Neural progenitor cell (in vitro differentiated cells): ENCODE results near the gene MAP3K1. TPM values are rescaled to one million over a fixed set of nuclear protein-coding genes. Genes with fewer than 3 reads are reported as not detected.

Experiments used
- DNase-seq: peaks from one replicate; pipeline ENCODE4 v3.0.0-alpha.2; 2016; ENCODE audit warnings: low spot score
- H2AFZ ChIP-seq: fragments of 200-600 bp; sonication (generic); replicated peaks from 2 replicates; pipeline ENCODE4 v1.6.1; 2016; ENCODE audit warnings: antibody characterized with exemption
- H3F3A ChIP-seq: fragments of 200-600 bp; sonication (generic); 2 replicates; pipeline ENCODE4 v1.6.1; 2016; ENCODE audit warnings: antibody characterized with exemption, low read depth
- H3K27ac ChIP-seq: fragments of 200-600 bp; sonication (generic); 2 replicates; pipeline ENCODE4 v1.5.1; 2016; ENCODE audit warnings: mild to moderate bottlenecking
- H3K27me3 ChIP-seq: fragments of 200-600 bp; sonication (generic); 2 replicates; pipeline ENCODE4 v1.6.1; 2016; ENCODE audit warnings: mild to moderate bottlenecking, moderate library complexity
- H3K36me3 ChIP-seq: fragments of 200-600 bp; sonication (generic); 2 replicates; pipeline ENCODE4 v1.5.1; 2016
- H3K4me1 ChIP-seq: fragments of 200-600 bp; sonication (generic); 2 replicates; pipeline ENCODE4 v1.6.1; 2016; ENCODE audit warnings: mixed run types
- H3K4me2 ChIP-seq: fragments of 200-600 bp; sonication (generic); 2 replicates; pipeline ENCODE4 v1.6.1; 2016
- H3K4me3 ChIP-seq: fragments of 200-600 bp; sonication (generic); 2 replicates; pipeline ENCODE4 v1.5.1; 2016
- H3K79me2 ChIP-seq: fragments of 200-600 bp; sonication (generic); 2 replicates; pipeline ENCODE4 v1.6.1; 2016; ENCODE audit warnings: low read depth
- H3K9ac ChIP-seq: fragments of 200-600 bp; sonication (generic); 2 replicates; pipeline ENCODE4 v1.6.1; 2016
- H3K9me3 ChIP-seq: fragments of 200-600 bp; sonication (generic); 2 replicates; pipeline ENCODE4 v1.5.1; 2016; ENCODE audit warnings: low read depth
- H4K20me1 ChIP-seq: fragments of 200-600 bp; sonication (generic); 2 replicates; pipeline ENCODE4 v1.6.1; 2016; ENCODE audit warnings: low read depth
- H3K27ac Mint-ChIP-seq: 3 replicates; pipeline ENCODE4 v1.8.0; 2021; ENCODE audit warnings: mixed read lengths
- H3K27me3 Mint-ChIP-seq: 2 replicates; pipeline ENCODE4 v1.8.0; 2022; ENCODE audit warnings: low read depth, mild to moderate bottlenecking, inconsistent platforms, moderate library complexity, mixed read lengths; ENCODE audit not compliant: insufficient read depth
- H3K36me3 Mint-ChIP-seq: 3 replicates; pipeline ENCODE4 v1.8.0; 2021; ENCODE audit warnings: mixed read lengths
- H3K4me1 Mint-ChIP-seq: 3 replicates; pipeline ENCODE4 v1.8.0; 2021; ENCODE audit warnings: mixed read lengths
- H3K4me3 Mint-ChIP-seq: 3 replicates; pipeline ENCODE4 v1.8.0; 2021; ENCODE audit warnings: mild to moderate bottlenecking, moderate library complexity, mixed read lengths
- H3K9me3 Mint-ChIP-seq: 3 replicates; pipeline ENCODE4 v1.8.0; 2020; ENCODE audit warnings: mixed read lengths
- CTCF ChIP-seq: fragments of 200-600 bp; sonication (generic); IDR thresholded peaks from 2 replicates; pipeline ENCODE4 v1.5.1; 2017; ENCODE audit warnings: antibody characterized with exemption, mild to moderate bottlenecking
- EZH2 ChIP-seq: fragments of 200-600 bp; sonication (generic); IDR thresholded peaks from 2 replicates; pipeline ENCODE4 v1.6.1; 2017; ENCODE audit warnings: antibody characterized with exemption, mild to moderate bottlenecking, moderate library complexity
- EZH2phosphoT487 ChIP-seq: fragments of 200-600 bp; sonication (generic); IDR thresholded peaks from 2 replicates; pipeline ENCODE4 v1.6.1; 2017; ENCODE audit warnings: antibody characterized with exemption
- total RNA-seq: library from RNA; depleted of rRNA; stranded (reverse); fragments of >200 nt; gene quantifications from 2 replicates; pipeline ENCODE4 v1.2.3, GENCODE V29; 2015; ENCODE audit warnings: low replicate concordance

The MAP3K1 gene
- total RNA-seq, 1 donor from 2014 or later: 22.2 TPM

DNA sequence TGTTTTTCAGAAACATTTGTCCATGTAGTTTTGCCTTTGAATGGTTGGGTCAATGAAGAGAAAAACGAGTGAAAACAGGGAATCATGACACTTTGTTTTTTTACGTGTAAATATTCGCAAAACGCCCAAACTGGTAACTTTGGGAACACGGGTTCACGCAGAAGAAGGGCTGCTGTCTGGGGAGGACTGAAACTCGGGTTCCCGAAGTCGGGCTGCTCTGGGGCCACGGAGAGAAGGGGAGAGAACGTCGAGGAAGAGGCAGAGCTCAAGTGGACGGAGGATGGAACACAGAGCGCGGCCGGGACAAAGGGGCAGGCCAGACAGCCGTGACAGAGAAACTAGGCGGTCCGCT lies 93.6 kb downstream of the MAP3K1 start:
- Histone ChIP-seq H3F3A (peaks cover 13% of the 10 kb centered on the region), H3K4me2 (peak overlapping the region; percentile 84), H3K27me3 (no peaks in the 10 kb centered on the region), H3K9ac (peak overlapping the region; percentile 74), H3K4me3 (peak overlapping the region; percentile 59), H4K20me1 (no peaks in the 10 kb centered on the region), H3K36me3 (no peaks in the 10 kb centered on the region), H3K4me1 (peaks cover 13% of the 10 kb centered on the region), H2AFZ (peak overlapping the region; percentile 77), H3K79me2 (peaks cover 18% of the 10 kb centered on the region), H3K9me3 (no peaks in the 10 kb centered on the region), H3K27ac (peak overlapping the region; percentile 96)
- Mint-ChIP-seq H3K4me1 (peaks cover 24% of the 10 kb centered on the region), H3K4me3 (peak overlapping the region; percentile 90), H3K9me3 (peaks cover 4% of the 10 kb centered on the region), H3K36me3 (peaks cover 6% of the 10 kb centered on the region), H3K27ac (peak overlapping the region; percentile 99), H3K27me3 (no peaks in the 10 kb centered on the region)
- no peak for DNase-seq
- TF ChIP-seq EZH2phosphoT487: no peak
- TF ChIP-seq EZH2: no peak
- no peak for TF ChIP-seq CTCF

- H3K27me3 Mint-ChIP-seq: no peaks in the 10 kb centered on the region
- peaks cover 24% of the 10 kb centered on the region for H3K4me1 Mint-ChIP-seq
- peaks cover 4% of the 10 kb centered on the region for H3K9me3 Mint-ChIP-seq
- Histone ChIP-seq H3K9ac (peak within 1 kb of the TSS; percentile 74), H3K4me1 (peaks cover 13% of the 10 kb centered on the region), H3K36me3 (no peaks in the 10 kb centered on the region), H3K27me3 (no peaks in the 10 kb centered on the region), H3K4me2 (peak within 1 kb of the TSS; percentile 84), H3K9me3 (no peaks in the 10 kb centered on the region), H3K79me2 (peaks cover 18% of the 10 kb centered on the region), H3K4me3 (peak within 1 kb of the TSS; percentile 59), H3F3A (peaks cover 13% of the 10 kb centered on the region), H3K27ac (peak within 1 kb of the TSS; percentile 96), H2AFZ (peak within 1 kb of the TSS; percentile 77), H4K20me1 (no peaks in the 10 kb centered on the region)
- no peak for TF ChIP-seq EZH2phosphoT487
- no peak for TF ChIP-seq EZH2
- no peak for TF ChIP-seq CTCF
- H3K4me3 Mint-ChIP-seq: peak within 1 kb of the TSS; percentile 90
- peak within 1 kb of the TSS; percentile 99 for H3K27ac Mint-ChIP-seq
- DNase-seq: peak; percentile 100
- H3K36me3 Mint-ChIP-seq: peaks cover 6% of the 10 kb centered on the region
Observed at GRCh38 chr5:56909294-56910209, 94.2 kb downstream of the MAP3K1 start, which contains the start of gene SETD9. Gene SETD9, plus strand, starts transcription at chr5:56909596. Its CDS starts 50 bp downstream, at chr5:56909646.

- no peaks in the 10 kb centered on the region for H4K20me1 ChIP-seq
- TF ChIP-seq EZH2: no peak
- peak overlapping the region; percentile 72 for H3K27ac ChIP-seq
- peaks cover 4% of the 10 kb centered on the region for H3K36me3 ChIP-seq
- no peaks in the 10 kb centered on the region for H3K9me3 ChIP-seq
- H3K27me3 Mint-ChIP-seq: no peaks in the 10 kb centered on the region
- peak overlapping the region; percentile 84 for H3K4me2 ChIP-seq
- H3K4me3 Mint-ChIP-seq: peak overlapping the region; percentile 90
- peak overlapping the region; percentile 53 for H3K4me3 ChIP-seq
- H3K4me1 Mint-ChIP-seq: peaks cover 24% of the 10 kb centered on the region
- H3K9ac ChIP-seq: peak overlapping the region; percentile 68
- H3K36me3 Mint-ChIP-seq: peaks cover 6% of the 10 kb centered on the region
- peaks cover 18% of the 10 kb centered on the region for H3K79me2 ChIP-seq
- peaks cover 4% of the 10 kb centered on the region for H3K9me3 Mint-ChIP-seq
- no peaks in the 10 kb centered on the region for H3K27me3 ChIP-seq
- peaks cover 13% of the 10 kb centered on the region for H3F3A ChIP-seq
- H3K27ac Mint-ChIP-seq: peak overlapping the region; percentile 62
- peaks cover 13% of the 10 kb centered on the region for H3K4me1 ChIP-seq
- peak overlapping the region; percentile 62 for H2AFZ ChIP-seq
- peak; percentile 70 for DNase-seq
Observed at GRCh38 chr5:56910210-56910965, 95.0 kb downstream of the MAP3K1 start.
